Spinal cord (tissue), 10 donors: ENCODE data around the gene MYRIP. TPM values are rescaled to one million over a fixed set of nuclear protein-coding genes. Genes with fewer than 3 reads are reported as not detected.
A peak's percentile ranks its signal among the peaks of the same experiment; 100 is the strongest.

ENCODE experiments used
- DNase-seq, 6 donors: peaks; one replicate each; pipeline versions ENCODE4 v3.0.0 to v3.0.0-alpha.2; 2013 to 2015; ENCODE audit warnings: low spot score in 6 of 6, low read depth in 4 of 6
- H3K27ac ChIP-seq: one replicate; pipeline ENCODE4 v1.5.1; 2013; ENCODE audit warnings: low read depth, low read length, control low read depth
- H3K27me3 ChIP-seq: one replicate; pipeline ENCODE4 v1.6.1; 2013; ENCODE audit warnings: low read length; ENCODE audit not compliant: control insufficient read depth, insufficient read depth
- H3K36me3 ChIP-seq: one replicate; pipeline ENCODE4 v1.6.1; 2013; ENCODE audit warnings: low read length; ENCODE audit not compliant: control insufficient read depth, insufficient read depth
- H3K4me1 ChIP-seq: one replicate; pipeline ENCODE4 v1.6.1; 2013; ENCODE audit warnings: low read length; ENCODE audit not compliant: control insufficient read depth, insufficient read depth
- H3K4me3 ChIP-seq: one replicate; pipeline ENCODE4 v1.5.1; 2013; ENCODE audit warnings: low read depth, low read length, control low read depth
- H3K9me3 ChIP-seq: one replicate; pipeline ENCODE4 v1.6.1; 2013; ENCODE audit warnings: low read length; ENCODE audit not compliant: control insufficient read depth, insufficient read depth
- WGBS: methylation state at CpG from one replicate; pipeline ENCODE4 v1.1.5; 2013; ENCODE audit warnings: missing lambda C conversion rate; ENCODE audit not compliant: insufficient coverage; 5-methylcytosine and 5-hydroxymethylcytosine counted together
- polyA plus RNA-seq, 2 donors: library from polyadenylated mRNA; unstranded; fragments of 120-200 nt; gene quantifications; one replicate each; pipeline ENCODE4 v1.2.1, GENCODE V29; 2013; ENCODE audit not compliant: insufficient read length in 2 of 2
- total RNA-seq, 2 donors: library from RNA; depleted of rRNA in 1 of 2; stranded (reverse); fragments of 120-200 nt in 1 of 2; fragments of >200 nt in 1 of 2; gene quantifications; one replicate each; pipeline versions ENCODE4 v1.2.3 to v1.2.4, GENCODE V29; 2013 to 2014
- donor health status: healthy.

Gene MYRIP
- total and polyA plus RNA-seq, 4 donors: 12.5 to 18.5 (median 15.0) TPM

GRCh38 chr3:40211579-40211978, 402.2 kb downstream of the MYRIP start:
- Histone ChIP-seq H3K36me3 (no peaks in the 10 kb centered on the region), H3K9me3 (no peaks in the 10 kb centered on the region), H3K27ac (no peak overlapping the region), H3K4me1 (no peaks in the 10 kb centered on the region), H3K27me3 (no peaks in the 10 kb centered on the region), H3K4me3 (no peak overlapping the region)
- 100% methylated on average over 2 of the region's 4 CpGs for WGBS
- no peak for DNase-seq

GRCh38 chr3:40213556-40213955, 404.1 kb downstream of the MYRIP start:
- H3K27me3 ChIP-seq: no peaks in the 10 kb centered on the region
- H3K9me3 ChIP-seq: no peaks in the 10 kb centered on the region
- H3K4me3 ChIP-seq: no peak overlapping the region
- DNase-seq: no peak
- WGBS: 75% methylated on average over 4 of the region's 5 CpGs
- no peaks in the 10 kb centered on the region for H3K36me3 ChIP-seq
- H3K4me1 ChIP-seq: no peaks in the 10 kb centered on the region
- H3K27ac ChIP-seq: no peak overlapping the region

GRCh38 chr3:40215015-40215414, 405.6 kb downstream of the MYRIP start:
- H3K36me3 ChIP-seq: no peaks in the 10 kb centered on the region
- H3K4me3 ChIP-seq: no peak overlapping the region
- H3K9me3 ChIP-seq: no peaks in the 10 kb centered on the region
- H3K27ac ChIP-seq: no peak overlapping the region
- H3K27me3 ChIP-seq: no peaks in the 10 kb centered on the region
- no peak for DNase-seq
- no peaks in the 10 kb centered on the region for H3K4me1 ChIP-seq

GRCh38 chr3:40216471-40216870, 407.1 kb downstream of the MYRIP start:
- Histone ChIP-seq H3K4me3 (no peak overlapping the region), H3K27ac (no peak overlapping the region), H3K27me3 (no peaks in the 10 kb centered on the region), H3K36me3 (no peaks in the 10 kb centered on the region), H3K9me3 (no peaks in the 10 kb centered on the region), H3K4me1 (no peaks in the 10 kb centered on the region)
- no peak for DNase-seq
- no CpG with 5 or more reads among the region's 2 CpGs for WGBS

GRCh38 chr3:40223856-40224255, 414.4 kb downstream of the MYRIP start:
- Histone ChIP-seq H3K27me3 (no peaks in the 10 kb centered on the region), H3K4me1 (peaks cover 3% of the 10 kb centered on the region), H3K9me3 (no peaks in the 10 kb centered on the region), H3K4me3 (no peak overlapping the region), H3K27ac (no peak overlapping the region), H3K36me3 (no peaks in the 10 kb centered on the region)
- WGBS: 100% methylated on average over 4 of the region's 4 CpGs
- DNase-seq: no peak

GRCh38 chr3:40224796-40225515, 415.5 kb downstream of the MYRIP start:
- no peaks in the 10 kb centered on the region for H3K27me3 ChIP-seq
- H3K4me3 ChIP-seq: no peak overlapping the region
- 94% methylated on average over 4 of the region's 6 CpGs for WGBS
- H3K4me1 ChIP-seq: peaks cover 3% of the 10 kb centered on the region
- no peaks in the 10 kb centered on the region for H3K36me3 ChIP-seq
- DNase-seq: peak in 1 of 6 donors; percentile 82
- no peaks in the 10 kb centered on the region for H3K9me3 ChIP-seq
- H3K27ac ChIP-seq: no peak overlapping the region

- H3K9me3 ChIP-seq: no peaks in the 10 kb centered on the region
Observed at GRCh38 chr3:40226636-40227035, 417.2 kb downstream of the MYRIP start.

GRCh38 chr3:40228792-40229350, 419.5 kb downstream of the MYRIP start:
- H3K4me3 ChIP-seq: no peak overlapping the region
- WGBS: no CpG with 5 or more reads among the region's 5 CpGs
- H3K27ac ChIP-seq: no peak overlapping the region
- peak in 1 of 6 donors; percentile 58 for DNase-seq
- peaks cover 3% of the 10 kb centered on the region for H3K4me1 ChIP-seq
- H3K9me3 ChIP-seq: no peaks in the 10 kb centered on the region
- H3K27me3 ChIP-seq: no peaks in the 10 kb centered on the region
- H3K36me3 ChIP-seq: no peaks in the 10 kb centered on the region

More at GRCh38 chr3:40226636-40227035, 417.2 kb downstream of the MYRIP start:
- WGBS: 81% methylated on average over 5 of the region's 5 CpGs
- H3K27me3 ChIP-seq: no peaks in the 10 kb centered on the region
- no peak for DNase-seq
- H3K36me3 ChIP-seq: no peaks in the 10 kb centered on the region
- H3K4me3 ChIP-seq: no peak overlapping the region
- H3K27ac ChIP-seq: no peak overlapping the region
- peaks cover 3% of the 10 kb centered on the region for H3K4me1 ChIP-seq

GRCh38 chr3:40229386-40229785, 420.0 kb downstream of the MYRIP start:
- Histone ChIP-seq H3K27ac (no peak overlapping the region), H3K9me3 (no peaks in the 10 kb centered on the region), H3K4me1 (peaks cover 3% of the 10 kb centered on the region), H3K27me3 (no peaks in the 10 kb centered on the region), H3K36me3 (no peaks in the 10 kb centered on the region), H3K4me3 (no peak overlapping the region)
- WGBS: 98% methylated on average over 4 of the region's 6 CpGs
- no peak for DNase-seq

- no peaks in the 10 kb centered on the region for H3K36me3 ChIP-seq
- peaks cover 3% of the 10 kb centered on the region for H3K4me1 ChIP-seq
- no peak for DNase-seq
- H3K27ac ChIP-seq: no peak overlapping the region
- H3K4me3 ChIP-seq: no peak overlapping the region
- no peaks in the 10 kb centered on the region for H3K27me3 ChIP-seq
- no CpG with 5 or more reads among the region's 1 CpG for WGBS
- H3K9me3 ChIP-seq: no peaks in the 10 kb centered on the region
Observed at GRCh38 chr3:40229963-40230362, 420.6 kb downstream of the MYRIP start.
